ENCODE measurements around the gene NKTR.

NKTR gene

DNA sequence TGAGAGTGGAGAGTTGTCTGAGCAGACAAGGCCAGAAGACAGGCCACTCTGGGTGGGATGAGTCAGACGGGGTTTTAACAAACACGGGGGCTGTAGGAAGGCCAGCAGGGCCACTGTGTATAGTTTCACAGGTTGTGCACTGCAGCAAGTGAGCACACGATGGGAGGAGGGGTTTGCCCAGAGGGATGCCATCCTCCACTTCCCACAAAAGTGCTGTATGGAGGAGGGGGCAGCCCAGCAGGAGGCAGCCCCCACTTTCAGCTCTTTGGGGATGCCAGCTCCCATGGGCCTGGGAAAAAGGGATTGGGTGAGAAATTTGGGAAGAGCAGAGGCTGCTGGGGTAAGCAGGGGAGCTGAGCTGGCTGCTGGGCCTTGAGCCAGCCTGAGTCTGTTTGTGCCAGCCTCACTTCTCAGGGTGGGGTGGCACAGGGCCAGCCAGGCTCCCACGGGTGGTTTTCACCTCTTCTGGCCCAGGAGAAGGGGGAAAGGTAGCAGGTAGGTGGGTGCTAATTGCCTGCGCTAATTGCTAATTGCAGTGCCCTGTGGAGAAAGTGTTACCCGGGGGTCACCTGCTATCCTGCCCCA is 59.7 kb downstream of the NKTR start:
- Histone ChIP-seq H3K9me3 (ENCODE audit: control insufficient read depth, insufficient read depth, low read length) (no peaks in the 10 kb centered on the region), H3K9ac (ENCODE audit: low read depth, low read length) (no peak overlapping the region), H3K36me3 (ENCODE audit: control insufficient read depth, insufficient read depth, low read length) (no peaks in the 10 kb centered on the region), H3K4me1 (ENCODE audit: control insufficient read depth, insufficient read depth, low read length) (peaks cover 4% of the 10 kb centered on the region), H3K4me3 (ENCODE audit: low read depth, low read length) (no peak overlapping the region), H3K27me3 (ENCODE audit: control insufficient read depth, insufficient read depth, low read length) (no peaks in the 10 kb centered on the region)

DNA sequence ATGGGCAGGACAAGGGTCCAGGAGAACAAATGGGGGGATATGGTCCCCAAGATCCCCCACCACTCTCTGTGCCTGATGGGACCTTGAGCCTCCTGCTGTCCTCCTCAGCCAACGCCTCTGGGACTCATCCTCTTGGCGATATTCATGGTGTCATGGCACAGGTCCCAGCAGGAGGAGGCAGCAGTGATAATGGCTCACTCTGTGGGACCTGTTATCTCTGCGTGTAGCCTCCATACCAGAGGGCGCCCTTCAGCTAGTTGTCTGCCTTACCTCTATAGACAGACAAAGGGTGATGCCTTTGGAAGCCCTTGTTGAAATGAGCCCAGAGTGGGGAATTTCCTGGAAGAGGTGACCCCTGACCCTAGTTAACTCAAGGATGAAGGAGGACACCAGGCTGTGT is 60.4 kb downstream of the NKTR start:
- no peaks in the 10 kb centered on the region for H3K4me1 ChIP-seq (ENCODE audit: control insufficient read depth, insufficient read depth, low read length)
- H3K9ac ChIP-seq (ENCODE audit: low read depth, low read length): no peak overlapping the region
- no peaks in the 10 kb centered on the region for H3K27me3 ChIP-seq (ENCODE audit: control insufficient read depth, insufficient read depth, low read length)
- H3K9me3 ChIP-seq (ENCODE audit: control insufficient read depth, insufficient read depth, low read length): no peaks in the 10 kb centered on the region
- no peaks in the 10 kb centered on the region for H3K36me3 ChIP-seq (ENCODE audit: control insufficient read depth, insufficient read depth, low read length)
- H3K4me3 ChIP-seq (ENCODE audit: low read depth, low read length): no peak overlapping the region

DNA sequence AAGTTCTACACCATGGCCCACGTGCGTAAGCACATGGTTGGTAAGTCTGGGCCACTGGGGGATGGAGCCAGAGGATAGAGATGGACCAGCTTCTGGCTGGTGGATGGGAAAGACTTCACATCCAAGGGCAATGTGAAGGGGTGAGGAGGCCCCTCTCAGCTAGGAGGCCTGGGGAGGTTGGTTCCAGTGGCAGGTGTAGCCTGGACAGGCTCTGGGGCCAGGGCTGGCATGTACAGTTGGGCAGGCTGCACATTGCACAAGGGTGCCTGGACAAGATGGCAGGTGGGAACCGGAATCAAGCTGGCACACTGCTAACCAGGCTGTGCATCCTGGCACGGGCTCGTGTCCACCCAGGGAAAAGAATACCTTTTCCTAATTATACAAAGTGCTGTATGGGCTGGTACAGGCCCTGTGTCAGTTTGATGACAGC is 61.1 kb downstream of the NKTR start:
- Histone ChIP-seq H3K4me1 (ENCODE audit: control insufficient read depth, insufficient read depth, low read length) (no peaks in the 10 kb centered on the region), H3K9me3 (ENCODE audit: control insufficient read depth, insufficient read depth, low read length) (no peaks in the 10 kb centered on the region), H3K27me3 (ENCODE audit: control insufficient read depth, insufficient read depth, low read length) (no peaks in the 10 kb centered on the region), H3K36me3 (ENCODE audit: control insufficient read depth, insufficient read depth, low read length) (no peaks in the 10 kb centered on the region), H3K4me3 (ENCODE audit: low read depth, low read length) (no peak overlapping the region), H3K9ac (ENCODE audit: low read depth, low read length) (no peak overlapping the region)

DNA sequence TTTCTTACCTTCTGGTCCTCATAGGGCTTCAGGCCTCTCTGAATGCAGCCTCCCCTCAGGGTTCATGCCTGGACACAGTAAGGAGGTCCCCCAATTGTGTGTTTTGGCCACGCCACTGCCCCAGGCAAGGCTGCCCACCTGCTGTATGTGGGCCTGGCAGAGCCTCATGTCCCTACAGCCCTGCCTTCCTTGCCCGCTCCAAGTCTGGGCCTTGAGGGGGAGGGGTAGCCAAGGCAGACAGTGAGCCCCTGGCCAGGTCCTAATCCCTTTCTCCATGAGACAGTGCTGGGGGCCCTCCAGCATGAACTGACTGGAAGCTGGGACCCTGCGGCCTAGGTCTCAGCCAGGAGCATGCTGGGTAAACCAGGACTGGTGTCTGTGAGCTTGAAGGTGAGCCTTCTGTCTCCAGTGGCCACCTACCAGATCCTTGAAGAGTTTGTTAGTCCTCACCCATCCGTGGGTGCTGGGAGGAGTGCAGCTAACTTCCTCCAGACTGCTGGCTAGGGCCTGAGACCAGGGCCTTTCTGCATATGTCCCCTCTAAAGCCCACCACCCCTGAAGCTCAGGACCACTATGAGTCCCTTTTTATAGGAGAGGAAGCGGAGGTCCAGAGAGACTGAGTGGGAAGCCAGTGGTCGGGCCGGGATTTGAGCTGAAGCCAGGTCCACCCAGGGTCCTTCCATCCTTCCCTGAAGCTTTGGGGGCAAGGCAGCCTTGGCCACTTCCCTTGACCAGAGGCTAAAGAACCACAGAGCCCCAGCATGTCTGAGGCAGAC is 61.7 kb downstream of the NKTR start:
- no peaks in the 10 kb centered on the region for H3K9me3 ChIP-seq (ENCODE audit: control insufficient read depth, insufficient read depth, low read length)
- H3K9ac ChIP-seq (ENCODE audit: low read depth, low read length): no peak overlapping the region
- H3K4me3 ChIP-seq (ENCODE audit: low read depth, low read length): no peak overlapping the region
- no peaks in the 10 kb centered on the region for H3K27me3 ChIP-seq (ENCODE audit: control insufficient read depth, insufficient read depth, low read length)
- no peaks in the 10 kb centered on the region for H3K36me3 ChIP-seq (ENCODE audit: control insufficient read depth, insufficient read depth, low read length)
- no peaks in the 10 kb centered on the region for H3K4me1 ChIP-seq (ENCODE audit: control insufficient read depth, insufficient read depth, low read length)

DNA sequence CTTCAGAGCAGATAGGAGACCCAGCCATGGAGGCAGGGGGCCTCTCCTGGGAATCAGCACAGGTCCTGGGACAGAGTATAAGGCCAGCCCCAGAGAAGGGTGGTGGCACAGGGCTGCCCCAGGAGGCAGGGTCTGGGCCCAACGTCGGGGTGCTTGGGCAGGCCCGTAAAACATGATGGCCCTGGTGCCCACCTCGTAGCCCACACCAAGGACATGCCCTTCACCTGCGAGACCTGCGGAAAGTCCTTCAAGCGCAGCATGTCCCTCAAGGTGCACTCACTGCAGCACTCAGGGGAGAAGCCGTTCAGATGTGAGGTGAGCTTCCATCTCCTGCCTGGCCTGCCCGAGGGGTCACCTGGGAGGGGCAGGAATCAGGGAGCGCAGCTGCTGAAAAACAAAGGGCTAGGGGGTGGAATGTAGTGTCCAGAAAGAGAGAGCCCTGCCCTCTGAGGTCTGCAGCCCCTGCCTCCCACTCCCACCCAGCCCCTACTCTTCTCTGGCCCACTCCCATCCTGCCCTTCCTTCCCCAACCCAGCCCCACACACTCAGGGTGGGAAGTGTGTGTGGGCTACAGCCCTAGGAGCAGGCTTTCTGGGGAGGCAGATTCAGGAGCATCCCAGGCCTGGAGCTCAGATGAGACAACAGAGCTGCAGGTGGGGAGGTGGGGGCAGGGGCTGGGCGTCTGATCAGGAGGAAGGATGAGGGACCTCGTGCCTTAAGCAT is 62.5 kb downstream of the NKTR start:
- H3K9ac ChIP-seq (ENCODE audit: low read depth, low read length): no peak overlapping the region
- no peaks in the 10 kb centered on the region for H3K27me3 ChIP-seq (ENCODE audit: control insufficient read depth, insufficient read depth, low read length)
- H3K9me3 ChIP-seq (ENCODE audit: control insufficient read depth, insufficient read depth, low read length): no peaks in the 10 kb centered on the region
- H3K4me3 ChIP-seq (ENCODE audit: low read depth, low read length): no peak overlapping the region
- no peaks in the 10 kb centered on the region for H3K36me3 ChIP-seq (ENCODE audit: control insufficient read depth, insufficient read depth, low read length)
- no peaks in the 10 kb centered on the region for H3K4me1 ChIP-seq (ENCODE audit: control insufficient read depth, insufficient read depth, low read length)

DNA sequence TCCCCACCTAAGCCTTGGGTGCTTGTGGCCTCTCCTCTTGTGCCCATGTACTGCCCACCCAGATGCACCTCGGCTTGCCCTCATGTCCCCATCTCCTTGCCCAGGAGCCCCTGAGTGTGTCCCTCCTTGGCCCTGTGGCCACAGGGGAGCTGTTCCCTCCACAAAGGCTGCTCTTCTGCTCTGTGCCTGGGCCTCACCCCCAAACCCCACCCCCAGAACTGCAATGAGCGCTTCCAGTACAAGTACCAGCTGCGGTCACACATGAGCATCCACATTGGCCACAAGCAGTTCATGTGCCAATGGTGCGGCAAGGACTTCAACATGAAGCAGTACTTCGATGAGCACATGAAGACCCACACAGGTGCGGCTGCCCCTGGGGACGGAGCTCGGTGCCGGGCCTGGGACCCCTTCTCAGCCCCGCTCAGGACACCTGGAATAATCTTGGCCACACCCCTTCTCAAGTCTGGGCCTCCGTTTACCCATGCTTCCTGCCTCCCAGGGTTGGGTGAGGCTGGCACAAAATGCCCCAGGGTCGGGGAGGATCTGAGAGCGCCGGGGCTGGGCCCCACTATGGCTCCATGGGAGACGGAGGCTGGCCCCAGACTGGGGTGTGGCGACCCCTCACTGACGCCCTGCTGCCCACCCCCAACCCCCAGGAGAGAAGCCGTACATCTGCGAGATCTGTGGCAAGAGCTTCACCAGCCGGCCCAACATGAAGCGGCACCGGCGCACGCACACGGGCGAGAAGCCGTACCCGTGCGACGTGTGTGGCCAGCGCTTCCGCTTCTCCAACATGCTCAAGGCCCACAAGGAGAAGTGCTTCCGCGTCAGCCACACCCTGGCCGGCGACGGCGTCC is 63.3 kb downstream of the NKTR start:
- Histone ChIP-seq H3K4me1 (ENCODE audit: control insufficient read depth, insufficient read depth, low read length) (no peaks in the 10 kb centered on the region), H3K4me3 (ENCODE audit: low read depth, low read length) (no peak overlapping the region), H3K9me3 (ENCODE audit: control insufficient read depth, insufficient read depth, low read length) (no peaks in the 10 kb centered on the region), H3K27me3 (ENCODE audit: control insufficient read depth, insufficient read depth, low read length) (no peaks in the 10 kb centered on the region), H3K36me3 (ENCODE audit: control insufficient read depth, insufficient read depth, low read length) (no peaks in the 10 kb centered on the region), H3K9ac (ENCODE audit: low read depth, low read length) (no peak overlapping the region)

DNA sequence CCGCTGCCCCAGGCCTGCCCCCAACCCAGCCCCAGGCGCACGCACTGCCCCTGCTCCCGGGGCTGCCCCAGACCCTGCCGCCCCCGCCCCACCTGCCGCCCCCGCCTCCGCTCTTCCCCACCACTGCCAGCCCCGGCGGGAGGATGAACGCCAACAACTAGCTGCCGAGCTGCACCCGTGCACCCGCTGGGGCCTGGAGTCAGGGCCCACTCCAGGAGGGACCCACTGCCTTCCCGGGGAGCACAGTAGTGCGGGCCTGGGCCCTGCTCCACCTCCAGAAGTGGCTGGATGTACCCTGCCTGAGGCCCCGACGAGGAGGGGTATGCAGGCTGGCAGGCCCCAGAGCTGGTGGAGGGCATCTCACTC is 63.9 kb downstream of the NKTR start:
- no peaks in the 10 kb centered on the region for H3K27me3 ChIP-seq (ENCODE audit: control insufficient read depth, insufficient read depth, low read length)
- H3K9me3 ChIP-seq (ENCODE audit: control insufficient read depth, insufficient read depth, low read length): no peaks in the 10 kb centered on the region
- H3K9ac ChIP-seq (ENCODE audit: low read depth, low read length): no peak overlapping the region
- H3K4me1 ChIP-seq (ENCODE audit: control insufficient read depth, insufficient read depth, low read length): no peaks in the 10 kb centered on the region
- no peak overlapping the region for H3K4me3 ChIP-seq (ENCODE audit: low read depth, low read length)
- H3K36me3 ChIP-seq (ENCODE audit: control insufficient read depth, insufficient read depth, low read length): no peaks in the 10 kb centered on the region

DNA sequence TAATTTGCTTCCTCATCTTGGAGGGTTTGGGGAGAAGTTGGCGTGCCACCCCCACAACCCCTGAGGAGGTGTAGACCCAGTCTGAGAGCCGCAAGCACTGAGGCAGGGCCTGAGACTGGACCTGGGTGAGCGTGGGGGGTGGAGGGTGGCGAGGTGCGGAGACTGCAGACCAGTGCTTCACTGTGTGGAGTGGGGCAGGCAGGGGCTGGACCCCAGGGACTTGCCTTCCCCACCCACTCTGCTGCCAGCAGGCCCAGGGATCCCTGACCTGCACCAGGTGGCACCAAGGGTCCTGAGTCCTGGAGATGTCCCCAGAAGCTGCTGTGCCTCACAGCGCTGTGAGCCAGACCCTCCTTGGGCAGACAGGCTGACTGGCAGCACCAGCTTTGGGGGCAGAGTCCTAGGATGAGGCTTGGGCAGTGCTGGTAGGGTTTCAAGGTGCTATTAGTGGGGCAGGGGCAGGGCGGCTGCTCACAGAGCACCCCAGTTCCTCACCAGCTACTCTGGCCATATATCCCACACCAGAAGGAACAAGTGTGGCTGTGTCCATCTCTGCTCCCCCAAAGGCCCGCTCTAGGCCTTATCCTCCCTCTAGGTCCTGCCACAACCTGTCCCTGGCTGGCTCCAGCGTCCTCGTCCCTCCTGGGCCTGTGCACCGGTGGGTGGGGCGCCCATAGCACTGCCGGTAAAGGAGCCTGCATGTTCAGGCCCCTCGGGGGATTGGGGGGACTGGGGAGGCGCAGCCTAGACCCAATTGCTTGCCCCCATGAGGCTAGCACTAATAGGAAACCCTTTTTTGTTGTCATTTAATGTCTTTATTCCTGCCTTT is 64.8 kb downstream of the NKTR start:
- H3K4me3 ChIP-seq (ENCODE audit: low read depth, low read length): no peak overlapping the region
- no peaks in the 10 kb centered on the region for H3K27me3 ChIP-seq (ENCODE audit: control insufficient read depth, insufficient read depth, low read length)
- H3K36me3 ChIP-seq (ENCODE audit: control insufficient read depth, insufficient read depth, low read length): no peaks in the 10 kb centered on the region
- H3K9ac ChIP-seq (ENCODE audit: low read depth, low read length): no peak overlapping the region
- H3K4me1 ChIP-seq (ENCODE audit: control insufficient read depth, insufficient read depth, low read length): no peaks in the 10 kb centered on the region
- H3K9me3 ChIP-seq (ENCODE audit: control insufficient read depth, insufficient read depth, low read length): no peaks in the 10 kb centered on the region

DNA sequence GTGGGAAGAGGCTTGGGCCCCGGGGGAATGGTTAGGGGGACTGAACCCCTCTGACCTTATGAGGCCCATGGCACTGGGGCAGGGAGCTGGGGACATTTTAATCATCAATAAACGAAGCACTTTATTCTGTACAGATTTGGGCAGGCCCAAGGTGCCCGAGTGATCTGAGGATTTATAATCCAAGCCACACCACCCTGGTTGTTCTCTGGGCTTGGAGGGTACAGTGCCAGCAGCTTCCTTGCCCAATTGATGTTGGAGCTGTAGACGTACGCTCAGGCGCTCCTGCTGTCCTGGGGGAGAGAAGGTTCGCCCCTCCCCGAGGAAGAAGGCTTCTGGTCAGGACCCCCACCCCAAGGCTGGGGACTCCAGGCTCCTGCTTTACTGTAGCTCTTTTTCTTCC is 65.5 kb downstream of the NKTR start:
- Histone ChIP-seq H3K4me1 (ENCODE audit: control insufficient read depth, insufficient read depth, low read length) (no peaks in the 10 kb centered on the region), H3K4me3 (ENCODE audit: low read depth, low read length) (no peak overlapping the region), H3K9me3 (ENCODE audit: control insufficient read depth, insufficient read depth, low read length) (no peaks in the 10 kb centered on the region), H3K9ac (ENCODE audit: low read depth, low read length) (no peak overlapping the region), H3K27me3 (ENCODE audit: control insufficient read depth, insufficient read depth, low read length) (no peaks in the 10 kb centered on the region), H3K36me3 (ENCODE audit: control insufficient read depth, insufficient read depth, low read length) (no peaks in the 10 kb centered on the region)

DNA sequence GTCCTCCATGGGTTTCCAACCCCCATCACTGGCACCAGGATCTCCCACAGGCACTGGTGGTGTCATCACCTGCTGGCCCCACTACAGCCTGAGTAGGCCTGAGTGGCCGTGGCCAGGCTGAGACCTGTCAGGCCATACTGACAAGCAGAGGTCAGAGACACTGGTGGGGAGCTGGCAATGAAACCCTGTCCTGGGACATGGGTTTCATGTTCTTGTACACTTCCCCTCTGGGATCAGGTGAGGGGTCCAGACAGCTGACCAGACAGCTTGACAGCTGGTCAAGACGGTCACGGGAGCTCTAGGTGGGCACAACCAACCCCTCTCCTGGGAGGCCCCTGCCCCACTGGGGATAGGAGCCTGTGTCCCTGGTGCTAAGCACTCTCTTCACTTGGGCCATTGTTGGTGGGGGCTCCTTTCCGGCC is 66.1 kb downstream of the NKTR start:
- Histone ChIP-seq H3K27me3 (ENCODE audit: control insufficient read depth, insufficient read depth, low read length) (no peaks in the 10 kb centered on the region), H3K36me3 (ENCODE audit: control insufficient read depth, insufficient read depth, low read length) (no peaks in the 10 kb centered on the region), H3K9ac (ENCODE audit: low read depth, low read length) (no peak overlapping the region), H3K9me3 (ENCODE audit: control insufficient read depth, insufficient read depth, low read length) (no peaks in the 10 kb centered on the region), H3K4me1 (ENCODE audit: control insufficient read depth, insufficient read depth, low read length) (no peaks in the 10 kb centered on the region), H3K4me3 (ENCODE audit: low read depth, low read length) (no peak overlapping the region)

DNA sequence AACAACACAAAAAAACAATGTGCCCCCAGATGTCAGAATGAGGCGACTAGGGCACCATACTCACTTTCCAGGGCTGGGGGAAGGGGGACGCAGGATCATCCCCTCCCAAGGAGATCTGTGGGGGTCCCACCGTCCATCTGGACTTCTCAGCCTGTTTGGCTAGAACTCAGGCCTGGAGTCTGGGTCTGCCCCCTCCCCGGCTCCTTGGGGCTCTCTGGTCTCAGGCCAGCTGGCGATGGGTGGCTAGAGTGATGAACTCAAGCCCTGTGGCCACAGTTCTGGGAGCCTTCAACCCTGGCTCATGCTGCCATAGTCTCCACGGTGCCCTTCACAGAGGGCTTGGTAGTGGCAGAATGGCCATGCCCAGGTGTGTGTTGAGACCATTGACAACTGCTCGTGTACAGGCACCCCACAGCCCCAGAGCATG is 66.6 kb downstream of the NKTR start:
- Histone ChIP-seq H3K9ac (ENCODE audit: low read depth, low read length) (no peak overlapping the region), H3K36me3 (ENCODE audit: control insufficient read depth, insufficient read depth, low read length) (no peaks in the 10 kb centered on the region), H3K9me3 (ENCODE audit: control insufficient read depth, insufficient read depth, low read length) (no peaks in the 10 kb centered on the region), H3K4me3 (ENCODE audit: low read depth, low read length) (no peak overlapping the region), H3K4me1 (ENCODE audit: control insufficient read depth, insufficient read depth, low read length) (no peaks in the 10 kb centered on the region), H3K27me3 (ENCODE audit: control insufficient read depth, insufficient read depth, low read length) (no peaks in the 10 kb centered on the region)
